Endothelial cell of umbilical vein (primary cell): ENCODE results near the gene ZDHHC6. TPM values are rescaled to one million over a fixed set of nuclear protein-coding genes. Genes with fewer than 3 reads are reported as not detected.
A peak's percentile ranks its signal among the peaks of the same experiment; 100 is the strongest.

Source experiments
- BruUV-seq: library from RNA; stranded (reverse); fragments of 400-500 nt; replicated peaks from 2 replicates; lab custom pipeline; 2021; lab: Mats Ljungman, UMichigan
- CTCF ChIA-PET: fragments of 300-600, 350-600 bp; sonication (Branson Sonifier 250); formaldehyde crosslinking; loops from one replicate; lab custom pipeline; 2021; ENCODE audit warnings: antibody characterized with exemption, inconsistent platforms; lab: Charles Lee
- POLR2A ChIA-PET: fragments of 300-600, 350-600 bp; sonication (Branson Sonifier 250); formaldehyde crosslinking; loops from one replicate; lab custom pipeline; 2021; ENCODE audit warnings: antibody characterized with exemption, inconsistent platforms; lab: Charles Lee
- DNase-seq: peaks from one replicate; pipeline ENCODE4 v3.0.0-alpha.2; 2011; ENCODE audit warnings: low read depth, low spot score
- FAIRE-seq: peaks from 2 replicates; lab custom pipeline; 2011; peaks lifted over from hg19 to GRCh38; lab: Jason Lieb, UNC
- H2AFZ ChIP-seq: 2 replicates; pipeline ENCODE4 v1.6.0; 2012; ENCODE audit warnings: low read depth, low read length, control low read depth, inconsistent platforms
- H3K27ac ChIP-seq: 2 replicates; pipeline ENCODE4 v1.5.1; 2011; ENCODE audit warnings: low read depth, mild to moderate bottlenecking, control low read depth, low read length, moderate library complexity; ENCODE audit not compliant: insufficient read depth
- H3K27me3 ChIP-seq, 2 experiments: 2 replicates each; pipeline versions ENCODE4 v1.6.0 to v1.6.1; 2011; ENCODE audit warnings: low read length in 2 of 2, mixed read lengths in 1 of 2; ENCODE audit not compliant: control insufficient read depth in 2 of 2, insufficient read depth in 2 of 2
- H3K36me3 ChIP-seq, 2 experiments: 2 replicates in 1 of 2; 3 replicates in 1 of 2; pipeline ENCODE4 v1.5.1; 2011; ENCODE audit warnings: low read length in 2 of 2, mild to moderate bottlenecking in 1 of 2, moderate library complexity in 1 of 2; ENCODE audit not compliant: control insufficient read depth in 2 of 2, insufficient read depth in 2 of 2; ENCODE audit errors: extremely low read depth in 1 of 2
- H3K4me1 ChIP-seq: 3 replicates; pipeline ENCODE4 v1.5.1; 2011; ENCODE audit warnings: mild to moderate bottlenecking, low read length; ENCODE audit not compliant: control insufficient read depth, insufficient read depth; ENCODE audit errors: extremely low read depth
- H3K4me2 ChIP-seq: 2 replicates; pipeline ENCODE4 v1.6.1; 2011; ENCODE audit warnings: low read length, control low read depth, mixed read lengths; ENCODE audit not compliant: insufficient read depth
- H3K4me3 ChIP-seq, 3 experiments: fragments of 200-600 bp in 1 of 3; sonication (generic), shearing (Covaris generic) in 1 of 3; replicated peaks in 1 of 3; 2 replicates each; pipeline ENCODE4 v1.5.1; 2011 to 2016; ENCODE audit warnings: control low read depth in 3 of 3, low read length in 3 of 3, mild to moderate bottlenecking in 2 of 3, inconsistent platforms in 1 of 3, low read depth in 1 of 3, moderate library complexity in 1 of 3; ENCODE audit not compliant: insufficient read depth in 1 of 3
- H3K79me2 ChIP-seq: 2 replicates; pipeline ENCODE4 v1.6.0; 2012; ENCODE audit warnings: low read length, inconsistent platforms; ENCODE audit not compliant: control insufficient read depth, insufficient read depth
- H3K9ac ChIP-seq: replicated peaks from 2 replicates; pipeline ENCODE3; 2011; ENCODE audit warnings: low read length, control low read depth; ENCODE audit not compliant: insufficient read depth; ENCODE audit errors: extremely low read depth
- H3K9me1 ChIP-seq: replicated peaks from 3 replicates; pipeline ENCODE4 v1.6.0; 2011; ENCODE audit warnings: mild to moderate bottlenecking, low read length; ENCODE audit not compliant: control insufficient read depth, insufficient read depth; ENCODE audit errors: extremely low read depth
- H3K9me3 ChIP-seq: replicated peaks from 2 replicates; pipeline ENCODE4 v1.5.1; 2012; ENCODE audit warnings: low read length, inconsistent platforms; ENCODE audit not compliant: control insufficient read depth, insufficient read depth
- H4K20me1 ChIP-seq: replicated peaks from 2 replicates; pipeline ENCODE3; 2011; ENCODE audit warnings: mild to moderate bottlenecking, low read length; ENCODE audit not compliant: control insufficient read depth, insufficient read depth; ENCODE audit errors: extremely low read depth
- EZH2 ChIP-seq: IDR thresholded peaks from 2 replicates; pipeline ENCODE4 v1.6.1; 2012; ENCODE audit warnings: borderline replicate concordance, low read depth, mild to moderate bottlenecking, moderate library complexity, low read length, inconsistent platforms; ENCODE audit not compliant: severe bottlenecking
- FOS ChIP-seq: IDR thresholded peaks from 2 replicates; pipeline ENCODE4 v1.6.1; 2011; ENCODE audit warnings: mild to moderate bottlenecking, low read length, moderate library complexity, borderline replicate concordance; ENCODE audit not compliant: insufficient read depth
- GATA2 ChIP-seq: IDR thresholded peaks from 2 replicates; pipeline ENCODE4 v1.7.0; 2011; ENCODE audit warnings: low read depth, mild to moderate bottlenecking, moderate library complexity, mixed read lengths, low read length; ENCODE audit not compliant: insufficient read length, insufficient read depth
- JUN ChIP-seq: IDR thresholded peaks from 2 replicates; pipeline ENCODE4 v1.6.1; 2011; ENCODE audit warnings: borderline replicate concordance, low read depth; ENCODE audit not compliant: insufficient read length, insufficient read depth
- POLR2AphosphoS5 ChIP-seq: IDR thresholded peaks from 2 replicates; pipeline ENCODE4 v1.6.1; 2012; ENCODE audit warnings: low read depth, mild to moderate bottlenecking, control low read depth, low read length, moderate library complexity; ENCODE audit not compliant: insufficient read depth
- dilution Hi-C: fragments of 300-500 bp; cut with MboI; formaldehyde crosslinking; loops from one replicate; pipeline ENCODE4 v1.15.0; 2019; ENCODE audit warnings: low sequenced_read_pairs; ENCODE audit not compliant: extremely low pct_ligation_motif_present
- intact Hi-C: fragments of 100-400 bp; cut with micrococcal nuclease; formaldehyde crosslinking; loops from one replicate; pipeline ENCODE4 v1.10.0; 2022
- polyA plus RNA-seq, 4 experiments: library from polyadenylated mRNA; depleted of rRNA in 3 of 4; stranded (reverse) in 3 of 4; unstranded in 1 of 4; fragments of >200 nt; gene quantifications; 2 replicates each; pipeline versions ENCODE4 v1.2.1 to v1.2.3, GENCODE V29; 2011 to 2012; ENCODE audit warnings: missing spikeins in 1 of 4
- total RNA-seq: library from RNA; stranded (reverse); gene quantifications from 2 replicates; pipeline ENCODE4 v1.2.3, GENCODE V29; 2021
- TF ChIP-seq, protein P1 (sequence below), 2 donors: IDR thresholded peaks; 1 replicate in 1 of 2; 2 replicates in 1 of 2; pipeline ENCODE4 v1.5.1; 2011; ENCODE audit warnings: low read length in 2 of 2, mild to moderate bottlenecking in 2 of 2, moderate library complexity in 2 of 2, control low read depth in 1 of 2, inconsistent platforms in 1 of 2, low read depth in 1 of 2; ENCODE audit not compliant: insufficient read depth in 1 of 2; ENCODE audit errors: extremely low read depth in 1 of 2

The ZDHHC6 gene
- total and polyA plus RNA-seq, 2 donors (not counting 3 experiments of a cell fraction or from before 2014, with no cell fraction given), result 21.6 to 41.9 TPM

DNA sequence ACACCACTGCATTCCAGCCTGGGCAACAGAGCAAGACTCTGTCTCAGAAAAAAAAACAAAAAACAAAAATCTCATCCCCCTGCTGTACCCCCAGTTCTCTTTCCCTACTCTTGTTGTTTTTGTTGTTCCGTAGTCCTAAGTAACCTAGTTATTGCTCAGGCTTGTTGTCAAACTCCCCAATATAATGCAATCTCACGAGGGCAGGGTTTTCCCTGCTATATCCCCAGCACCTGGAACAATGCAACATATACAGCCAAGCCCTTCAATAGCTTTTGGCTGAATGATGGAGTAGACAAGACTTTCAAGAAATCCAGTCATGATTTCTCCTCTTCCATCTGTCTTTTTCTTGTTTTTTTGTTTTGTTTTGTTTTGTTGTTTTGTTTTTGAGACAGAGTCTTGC, 62.6 kb downstream of the ZDHHC6 start:
- Histone ChIP-seq H2AFZ (no peak overlapping the region), H3K36me3 (no peaks in the 10 kb centered on the region), H3K27ac (no peak overlapping the region), H3K27me3 (no peaks in the 10 kb centered on the region), H3K9me3 (no peaks in the 10 kb centered on the region), H3K4me3 (no peak overlapping the region), H3K9ac (no peak overlapping the region), H4K20me1 (no peaks in the 10 kb centered on the region), H3K4me1 (peaks cover 31% of the 10 kb centered on the region), H3K4me2 (no peak overlapping the region), H3K79me2 (no peaks in the 10 kb centered on the region), H3K9me1 (no peaks in the 10 kb centered on the region)
- POLR2A ChIA-PET, result interaction anchor here (1.7 kb wide), 1 partner anchor 22 kb away, joined by 5 read pairs; no protein-coding TSS in a partner anchor
- dilution Hi-C loops (no loop called here), intact Hi-C loops (no loop called here)
- CTCF ChIA-PET, result interaction anchor here (1.0 to 3.7 kb wide), 5 partner anchors 10 to 51 kb away, joined by 3 to 18 read pairs (median 3); partner anchors contain the start of gene ACSL5
- TF ChIP-seq EZH2 (no peak), POLR2AphosphoS5 (no peak)
- TF ChIP-seq, protein P1, sequence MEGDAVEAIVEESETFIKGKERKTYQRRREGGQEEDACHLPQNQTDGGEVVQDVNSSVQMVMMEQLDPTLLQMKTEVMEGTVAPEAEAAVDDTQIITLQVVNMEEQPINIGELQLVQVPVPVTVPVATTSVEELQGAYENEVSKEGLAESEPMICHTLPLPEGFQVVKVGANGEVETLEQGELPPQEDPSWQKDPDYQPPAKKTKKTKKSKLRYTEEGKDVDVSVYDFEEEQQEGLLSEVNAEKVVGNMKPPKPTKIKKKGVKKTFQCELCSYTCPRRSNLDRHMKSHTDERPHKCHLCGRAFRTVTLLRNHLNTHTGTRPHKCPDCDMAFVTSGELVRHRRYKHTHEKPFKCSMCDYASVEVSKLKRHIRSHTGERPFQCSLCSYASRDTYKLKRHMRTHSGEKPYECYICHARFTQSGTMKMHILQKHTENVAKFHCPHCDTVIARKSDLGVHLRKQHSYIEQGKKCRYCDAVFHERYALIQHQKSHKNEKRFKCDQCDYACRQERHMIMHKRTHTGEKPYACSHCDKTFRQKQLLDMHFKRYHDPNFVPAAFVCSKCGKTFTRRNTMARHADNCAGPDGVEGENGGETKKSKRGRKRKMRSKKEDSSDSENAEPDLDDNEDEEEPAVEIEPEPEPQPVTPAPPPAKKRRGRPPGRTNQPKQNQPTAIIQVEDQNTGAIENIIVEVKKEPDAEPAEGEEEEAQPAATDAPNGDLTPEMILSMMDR (IDR thresholded peaks at IDR 0.05; ENCODE audit: extremely low read depth in 1 of 2, insufficient read depth in 1 of 2, low read depth in 1 of 2, low read length in 2 of 2), result no peak
- FAIRE-seq (no peak), DNase-seq (no peak)
- BruUV-seq, result no TSS peak

- ChIA-PET POLR2A (interaction anchor here (1.7 kb wide), 1 partner anchor 22 kb away, joined by 5 read pairs; no protein-coding TSS in a partner anchor), CTCF (interaction anchor here (0.8 to 3.7 kb wide), 8 partner anchors 9 to 89 kb away, joined by 3 to 18 read pairs (median 4); partner anchors contain the start of gene ACSL5)
- H2AFZ ChIP-seq, result no peak overlapping the region
- no peak overlapping the region for H3K27ac ChIP-seq
- no peaks in the 10 kb centered on the region for H3K9me1 ChIP-seq
- no peaks in the 10 kb centered on the region for H3K27me3 ChIP-seq
- no peaks in the 10 kb centered on the region for H3K36me3 ChIP-seq
- no peak for TF ChIP-seq JUN
- TF ChIP-seq FOS, result peak; percentile 90
- TF ChIP-seq POLR2AphosphoS5, result peak; percentile 56
- TF ChIP-seq GATA2, result peak; percentile 89
- peaks cover 23% of the 10 kb centered on the region for H3K4me1 ChIP-seq
- H4K20me1 ChIP-seq, result no peaks in the 10 kb centered on the region
- H3K4me3 ChIP-seq, result no peak overlapping the region
- intact Hi-C loops (no loop called here), dilution Hi-C loops (no loop called here)
- H3K4me2 ChIP-seq, result no peak overlapping the region
- peak; percentile 90 for FAIRE-seq
- BruUV-seq, result no TSS peak
- no peak overlapping the region for H3K9ac ChIP-seq
- no peaks in the 10 kb centered on the region for H3K79me2 ChIP-seq
- H3K9me3 ChIP-seq, result no peaks in the 10 kb centered on the region
- peak; percentile 77 for DNase-seq
Observed at GRCh38 chr10:112383325-112383724, 63.4 kb downstream of the ZDHHC6 start.
